ENCODE measurements around the gene BAZ1B.
"Not testable (repeated sequence)": the region's sequence is repeated elsewhere in the genome, so short reads cannot be mapped to it uniquely, and the experiment has no call there.

BAZ1B gene

GRCh38 chr7:73426016-73426415 lies 96.1 kb downstream of the BAZ1B start:
- no peaks in the 10 kb centered on the region for H3K9me3 Mint-ChIP-seq
- H3K27me3 Mint-ChIP-seq, result peaks cover 37% of the 10 kb centered on the region
- no peak overlapping the region for H3K27ac Mint-ChIP-seq
- H3K4me1 Mint-ChIP-seq, result peaks cover 9% of the 10 kb centered on the region
- CTCF ChIA-PET, result no interaction called here
- no peaks in the 10 kb centered on the region for H3K36me3 Mint-ChIP-seq
- DNase-seq, result no peak
- no peak overlapping the region for H3K4me3 Mint-ChIP-seq

DNA sequence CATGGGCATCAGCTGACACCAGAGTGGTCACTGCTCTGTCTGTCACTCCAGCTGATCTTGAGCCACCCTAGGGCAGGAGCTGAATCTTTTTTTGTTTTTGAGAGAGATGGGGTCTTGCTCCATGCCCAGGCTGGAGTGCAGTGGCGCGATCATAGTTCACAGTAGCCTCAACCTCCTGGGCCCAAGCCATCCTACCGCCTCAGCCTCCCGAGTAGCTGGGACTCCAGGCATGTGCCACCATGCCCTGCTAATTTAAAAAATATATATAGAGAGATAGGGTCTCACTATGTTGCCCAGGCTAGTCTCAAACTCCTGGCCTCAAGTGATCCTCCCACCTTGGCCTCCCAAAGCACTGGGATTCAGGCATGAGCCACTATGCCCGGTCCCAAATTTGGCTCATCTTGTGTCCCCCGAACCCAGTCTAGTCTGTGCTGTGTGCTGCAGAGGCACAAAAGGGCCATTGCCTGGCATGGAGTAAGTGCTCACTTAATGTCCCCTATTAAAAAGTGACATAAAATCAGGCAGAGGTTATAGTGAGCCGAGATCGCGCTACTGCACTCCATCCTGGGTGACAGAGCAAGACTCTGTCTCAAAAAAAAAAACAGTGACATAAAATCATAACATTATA lies 96.6 kb downstream of the BAZ1B start:
- Mint-ChIP-seq H3K4me1 (peaks cover 8% of the 10 kb centered on the region), H3K4me3 (no peak overlapping the region), H3K27ac (no peak overlapping the region), H3K27me3 (peaks cover 37% of the 10 kb centered on the region), H3K36me3 (no peaks in the 10 kb centered on the region), H3K9me3 (no peaks in the 10 kb centered on the region)
- CTCF ChIA-PET, result no interaction called here
- no peak for DNase-seq

- Mint-ChIP-seq H3K4me1 (peaks cover 8% of the 10 kb centered on the region), H3K4me3 (no peak overlapping the region), H3K27ac (no peak overlapping the region), H3K9me3 (no peaks in the 10 kb centered on the region), H3K36me3 (no peaks in the 10 kb centered on the region), H3K27me3 (peaks cover 37% of the 10 kb centered on the region)
- no peak for DNase-seq
- CTCF ChIA-PET, result no interaction called here
Observed at GRCh38 chr7:73424489-73424885, 97.6 kb downstream of the BAZ1B start.

DNA sequence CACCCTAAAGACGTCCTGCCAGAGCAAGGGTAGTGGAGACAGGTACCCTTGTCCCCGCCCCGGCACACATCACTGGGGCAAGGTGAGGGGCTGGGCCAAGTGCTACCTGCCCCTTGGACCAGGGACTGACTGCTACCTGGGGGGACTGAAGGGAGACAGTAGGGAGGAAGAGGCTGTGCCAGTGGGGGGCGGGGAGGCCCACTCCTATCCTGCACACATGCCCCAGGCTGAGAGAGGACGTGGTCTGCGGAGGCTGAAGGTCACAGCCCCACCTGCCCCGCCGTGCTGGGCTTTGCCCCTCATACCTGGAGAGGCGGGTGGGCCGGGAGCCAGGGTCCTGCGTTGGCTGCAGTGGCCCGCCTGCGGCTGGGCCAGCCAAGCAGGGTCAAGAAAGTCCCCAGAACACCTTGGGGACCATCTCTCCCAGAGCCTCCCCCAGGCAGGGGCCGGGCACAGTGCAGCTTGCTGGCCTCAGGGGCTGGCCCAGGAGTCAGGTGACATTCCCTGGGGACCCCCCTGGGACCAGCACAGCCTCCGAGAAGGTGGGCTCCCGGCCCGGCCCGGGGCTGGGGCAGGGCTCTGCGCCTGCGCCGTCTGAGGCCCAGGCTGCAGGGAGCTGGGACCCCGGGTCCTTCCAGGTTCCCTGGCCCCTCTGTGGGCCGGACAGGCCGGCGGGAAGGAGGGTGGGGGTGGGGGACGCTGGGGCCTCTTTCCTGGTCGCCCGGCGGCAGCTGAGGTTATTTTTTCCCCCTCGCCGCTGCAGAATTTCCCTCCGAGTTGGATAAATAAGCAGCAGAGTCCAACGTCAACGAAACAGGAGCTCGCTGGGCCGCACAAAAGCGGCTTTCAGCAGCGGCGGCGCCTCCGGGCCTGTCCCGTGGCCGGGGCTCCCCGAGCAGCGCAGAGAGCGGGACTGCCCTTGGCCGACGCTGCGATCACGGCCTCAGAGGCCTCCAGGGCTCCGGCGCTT lies 98.3 kb downstream of the BAZ1B start:
- Mint-ChIP-seq H3K4me1 (peaks cover 8% of the 10 kb centered on the region), H3K27ac (peak overlapping the region; percentile 55), H3K9me3 (no peaks in the 10 kb centered on the region), H3K4me3 (no peak overlapping the region), H3K27me3 (peaks cover 37% of the 10 kb centered on the region), H3K36me3 (no peaks in the 10 kb centered on the region)
- CTCF ChIA-PET, result interaction anchor here (0.7 kb wide), 1 partner anchor 28 kb away, joined by 4 read pairs; no protein-coding TSS in a partner anchor
- no peak for DNase-seq

GRCh38 chr7:73420610-73421009 lies 101.5 kb downstream of the BAZ1B start:
- CTCF ChIA-PET, H3K4me1 Mint-ChIP-seq, H3K4me3 Mint-ChIP-seq, DNase-seq, H3K27ac Mint-ChIP-seq, H3K9me3 Mint-ChIP-seq, H3K36me3 Mint-ChIP-seq: not testable (repeated sequence)
- peaks cover 33% of the 10 kb centered on the region for H3K27me3 Mint-ChIP-seq

GRCh38 chr7:73420016-73420415 lies 102.1 kb downstream of the BAZ1B start:
- H3K9me3 Mint-ChIP-seq, H3K27ac Mint-ChIP-seq, H3K36me3 Mint-ChIP-seq, DNase-seq, H3K4me1 Mint-ChIP-seq, CTCF ChIA-PET, H3K4me3 Mint-ChIP-seq: not testable (repeated sequence)
- peaks cover 27% of the 10 kb centered on the region for H3K27me3 Mint-ChIP-seq

- Mint-ChIP-seq H3K27me3 (peaks cover 14% of the 10 kb centered on the region), H3K4me1 (peaks cover 8% of the 10 kb centered on the region), H3K27ac (no peak overlapping the region), H3K4me3 (no peak overlapping the region), H3K36me3 (no peaks in the 10 kb centered on the region), H3K9me3 (no peaks in the 10 kb centered on the region)
- CTCF ChIA-PET, result no interaction called here
- DNase-seq, result no peak
Observed at GRCh38 chr7:73418113-73418703, 103.9 kb downstream of the BAZ1B start.

- CTCF ChIA-PET, result interaction anchor here (0.6 kb wide), 1 partner anchor 319 kb away, joined by 3 read pairs; no protein-coding TSS in a partner anchor
- not testable (repeated sequence) for H3K4me1 Mint-ChIP-seq, H3K36me3 Mint-ChIP-seq, H3K27me3 Mint-ChIP-seq, H3K27ac Mint-ChIP-seq, H3K9me3 Mint-ChIP-seq, H3K4me3 Mint-ChIP-seq, DNase-seq
Observed at GRCh38 chr7:73410541-73411131, 111.5 kb downstream of the BAZ1B start.

DNA sequence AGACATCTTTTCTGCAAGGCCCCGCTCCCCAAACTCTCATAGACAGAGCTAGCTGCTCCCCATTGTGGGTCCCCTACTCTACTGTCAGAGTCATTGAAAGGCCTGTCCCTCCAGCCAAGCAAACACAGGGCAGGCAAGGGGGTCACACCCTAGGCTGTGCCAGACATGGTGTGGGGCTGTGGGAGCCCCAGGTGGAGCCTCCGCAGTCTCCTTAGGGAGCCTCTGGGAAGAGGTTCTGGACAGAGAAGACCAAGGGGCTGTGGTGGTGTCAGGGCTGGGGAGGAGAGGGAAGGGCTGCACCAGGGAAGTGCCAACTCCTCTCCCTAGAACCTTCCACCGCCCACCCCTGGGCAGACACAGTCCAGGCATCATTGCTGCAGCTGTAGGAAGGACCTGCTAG lies 117.2 kb downstream of the BAZ1B start:
- H3K36me3 Mint-ChIP-seq, H3K27me3 Mint-ChIP-seq, H3K27ac Mint-ChIP-seq, CTCF ChIA-PET, H3K4me1 Mint-ChIP-seq, H3K4me3 Mint-ChIP-seq, DNase-seq, H3K9me3 Mint-ChIP-seq: not testable (repeated sequence)

GRCh38 chr7:73399185-73400050 lies 122.7 kb downstream of the BAZ1B start:
- H3K27ac Mint-ChIP-seq, H3K4me3 Mint-ChIP-seq, CTCF ChIA-PET, H3K4me1 Mint-ChIP-seq, H3K9me3 Mint-ChIP-seq, H3K36me3 Mint-ChIP-seq: not testable (repeated sequence)
- H3K27me3 Mint-ChIP-seq, result peaks cover 13% of the 10 kb centered on the region
- peak; percentile 60 for DNase-seq

DNA sequence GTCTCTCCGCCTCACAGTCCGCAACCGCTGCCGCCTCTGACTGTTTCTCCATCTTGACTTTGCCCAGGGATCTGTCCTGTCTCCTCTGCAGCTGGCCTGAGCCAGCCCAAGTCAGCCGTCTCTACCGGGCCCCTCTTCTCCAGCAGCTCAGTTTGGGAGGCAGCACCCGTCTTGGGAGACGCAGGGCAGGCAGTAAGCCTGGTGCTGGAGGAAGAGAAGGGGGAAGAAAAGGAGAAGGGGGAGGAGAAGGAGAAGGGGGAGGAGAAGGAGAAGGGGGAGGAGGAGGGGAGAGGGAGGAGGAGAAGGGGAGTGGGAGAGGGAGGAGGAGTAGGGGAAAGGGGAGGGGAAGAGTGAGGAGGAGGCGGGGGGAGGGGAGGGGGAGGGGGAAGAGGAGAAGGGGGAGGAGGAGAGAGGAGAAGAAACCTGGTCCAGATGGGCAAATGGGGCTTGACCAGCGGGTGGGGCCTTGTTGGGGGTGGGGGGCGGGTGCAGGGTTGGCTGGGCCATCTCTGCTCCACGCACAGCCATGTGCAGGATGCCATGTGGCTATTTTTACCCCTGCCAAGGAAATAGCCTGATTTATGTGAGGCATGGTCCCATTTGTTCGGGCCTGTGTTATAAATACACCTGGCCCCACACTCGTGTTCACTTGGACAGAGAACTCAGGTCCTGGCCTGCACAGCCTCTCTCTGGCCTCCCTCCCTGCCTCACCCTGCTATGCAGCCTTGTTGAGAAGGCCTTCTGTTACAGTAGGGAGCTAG lies 124.4 kb downstream of the BAZ1B start:
- DNase-seq, result no peak
- CTCF ChIA-PET, result no interaction called here
- Mint-ChIP-seq H3K4me1 (peaks cover 2% of the 10 kb centered on the region), H3K27ac (no peak overlapping the region), H3K9me3 (peaks cover 3% of the 10 kb centered on the region), H3K27me3 (peaks cover 22% of the 10 kb centered on the region), H3K36me3 (no peaks in the 10 kb centered on the region), H3K4me3 (no peak overlapping the region)

GRCh38 chr7:73395538-73396503 lies 126.3 kb downstream of the BAZ1B start:
- H3K27me3 Mint-ChIP-seq, result peaks cover 28% of the 10 kb centered on the region
- H3K4me3 Mint-ChIP-seq, result no peak overlapping the region
- CTCF ChIA-PET, result no interaction called here
- peaks cover 3% of the 10 kb centered on the region for H3K9me3 Mint-ChIP-seq
- no peaks in the 10 kb centered on the region for H3K36me3 Mint-ChIP-seq
- peaks cover 2% of the 10 kb centered on the region for H3K4me1 Mint-ChIP-seq
- DNase-seq, result no peak
- H3K27ac Mint-ChIP-seq, result no peak overlapping the region
